K562 (cell line): Measurements from ENCODE around the gene ITPR1. TPM values are rescaled to one million over a fixed set of nuclear protein-coding genes. Genes with fewer than 3 reads are reported as not detected.

Experiments
- ATAC-seq: fragments of 200-7000 bp; cut with Tn5 transposase; 3 replicates; pipeline ENCODE4 v1.9.1; 2020; ENCODE audit warnings: moderate library complexity
- BruUV-seq: library from RNA; stranded (reverse); fragments of 400-500 nt; replicated peaks from 2 replicates; lab custom pipeline; 2021; lab: Mats Ljungman, UMichigan
- CTCF ChIA-PET: fragments of 300-600 bp; formaldehyde crosslinking; extraction: SDS; loops from one replicate; lab custom pipeline; 2021; ENCODE audit warnings: low intra/inter-chr PET ratio; lab: Yijun Ruan, JAX
- POLR2A ChIA-PET: fragments of 300-600, 350-650 bp; sonication (Branson Sonifier 250); formaldehyde crosslinking; extraction: SDS; loops from one replicate; lab custom pipeline; 2021; ENCODE audit warnings: antibody characterized with exemption, inconsistent platforms; lab: Yijun Ruan, JAX
- DNase-seq, 4 experiments: peaks; one replicate each; pipeline versions ENCODE4 v3.0.0 to v3.0.0-alpha.2; 2011 to 2018; ENCODE audit warnings: low spot score in 3 of 4, mixed read lengths in 3 of 4; ENCODE audit errors: extremely low read depth in 1 of 4
- FAIRE-seq: peaks from 2 replicates; lab custom pipeline; 2011; peaks lifted over from hg19 to GRCh38; lab: Jason Lieb, UNC
- H2AFZ ChIP-seq: 2 replicates; pipeline ENCODE4 v1.6.0; 2011; ENCODE audit warnings: low read depth, low read length, control low read depth, inconsistent platforms
- H3K27ac ChIP-seq: fragments of 200-600 bp; 3 replicates; pipeline ENCODE4 v1.8.0; 2011; ENCODE audit warnings: low read depth, mild to moderate bottlenecking, control low read depth, inconsistent platforms, low read length, moderate library complexity, mixed read lengths; ENCODE audit errors: extremely low read depth
- H3K27me3 ChIP-seq, 2 experiments: fragments of 300-600 bp in 1 of 2; 2 replicates in 1 of 2; 3 replicates in 1 of 2; pipeline versions ENCODE4 v1.6.0 to v1.8.0; 2011; ENCODE audit warnings: inconsistent platforms in 2 of 2, low read length in 2 of 2, mild to moderate bottlenecking in 1 of 2, mixed read lengths in 1 of 2, moderate library complexity in 1 of 2; ENCODE audit not compliant: control insufficient read depth in 2 of 2, insufficient read depth in 2 of 2
- H3K36me3 ChIP-seq: fragments of 300-600 bp; 3 replicates; pipeline ENCODE4 v1.8.0; 2011; ENCODE audit warnings: mild to moderate bottlenecking, low read length, inconsistent platforms; ENCODE audit not compliant: control insufficient read depth, insufficient read depth
- H3K4me1 ChIP-seq, 2 experiments: fragments of 200-600 bp in 1 of 2; replicated peaks in 1 of 2; 2 replicates in 1 of 2; 3 replicates in 1 of 2; pipeline versions ENCODE4 v1.5.1 to v1.8.0; 2011; ENCODE audit warnings: inconsistent platforms in 2 of 2, low read length in 2 of 2, mild to moderate bottlenecking in 1 of 2, mixed read lengths in 1 of 2, moderate library complexity in 1 of 2; ENCODE audit not compliant: control insufficient read depth in 2 of 2, insufficient read depth in 2 of 2
- H3K4me2 ChIP-seq: 2 replicates; pipeline ENCODE4 v1.6.1; 2011; ENCODE audit warnings: low read length, control low read depth, inconsistent platforms, mixed read lengths; ENCODE audit not compliant: insufficient read depth
- H3K4me3 ChIP-seq: fragments of 200-600 bp; sonication (generic), shearing (Covaris generic); 2 replicates; pipeline ENCODE4 v1.5.1; 2016; ENCODE audit warnings: control low read depth, inconsistent platforms
- H3K79me2 ChIP-seq: fragments of 200-600 bp; 3 replicates; pipeline ENCODE4 v1.8.0; 2011; ENCODE audit warnings: low read length, inconsistent platforms; ENCODE audit not compliant: control insufficient read depth, insufficient read depth
- H3K9ac ChIP-seq, 2 experiments: 2 replicates each; pipeline versions ENCODE4 v1.6.0 to v1.6.1; 2011; ENCODE audit warnings: low read depth in 2 of 2, low read length in 2 of 2, control low read depth in 1 of 2, inconsistent platforms in 1 of 2, mild to moderate bottlenecking in 1 of 2, mixed read lengths in 1 of 2; ENCODE audit not compliant: insufficient read depth in 1 of 2
- H3K9me1 ChIP-seq: one replicate; pipeline ENCODE4 v1.6.0; 2011; ENCODE audit warnings: inconsistent platforms, mild to moderate bottlenecking, low read length, moderate library complexity; ENCODE audit not compliant: control insufficient read depth, insufficient read depth
- H3K9me3 ChIP-seq: replicated peaks from 2 replicates; pipeline ENCODE4 v1.5.1; 2011; ENCODE audit warnings: low read depth, low read length, inconsistent platforms; ENCODE audit not compliant: control insufficient read depth, insufficient read depth
- H4K20me1 ChIP-seq: replicated peaks from 2 replicates; pipeline ENCODE4 v1.6.1; 2011; ENCODE audit warnings: low read length, inconsistent platforms, mixed read lengths; ENCODE audit not compliant: control insufficient read depth, insufficient read depth
- BRCA1 ChIP-seq, 2 experiments: fragments of 450-650 bp in 1 of 2; sonication (generic) in 1 of 2; formaldehyde crosslinking in 1 of 2; IDR thresholded peaks; 2 replicates each; pipeline versions ENCODE4 v1.5.0 to v1.6.1; 2017 to 2020; ENCODE audit warnings: mild to moderate bottlenecking in 1 of 2, missing genetic modification reagents in 1 of 2
- DMBX1 ChIP-seq: fragments of 250-450 bp; sonication (Bioruptor Pico); IDR thresholded peaks from 2 replicates; pipeline ENCODE4 v1.8.0; 2022; ENCODE audit warnings: inconsistent platforms, mild to moderate bottlenecking, moderate library complexity, borderline replicate concordance
- ETV1 ChIP-seq: fragments of 450-650 bp; conservative IDR thresholded peaks from 2 replicates; pipeline ENCODE4 v1.6.1; 2016; ENCODE audit warnings: missing genetic modification characterization, control low read depth, low read depth, missing compliant biosample characterization
- FOXA1 ChIP-seq: fragments of 450-650 bp; IDR thresholded peaks from 2 replicates; pipeline ENCODE4 v1.6.1; 2016; ENCODE audit warnings: mild to moderate bottlenecking, borderline replicate concordance
- HDAC8 ChIP-seq: fragments of 450-650 bp; IDR thresholded peaks from 2 replicates; pipeline ENCODE4 v1.6.1; 2016; ENCODE audit warnings: mild to moderate bottlenecking, missing genetic modification characterization, moderate library complexity, missing compliant biosample characterization
- NBN ChIP-seq: fragments of 450-650 bp; IDR thresholded peaks from 2 replicates; pipeline ENCODE4 v1.6.1; 2016; ENCODE audit warnings: low read depth, mild to moderate bottlenecking
- NCOA2 ChIP-seq, 2 experiments: fragments of 450-650 bp; IDR thresholded peaks; 2 replicates each; pipeline ENCODE4 v1.6.1; 2018; ENCODE audit warnings: mild to moderate bottlenecking in 2 of 2, moderate library complexity in 1 of 2; ENCODE audit not compliant: partially characterized antibody in 2 of 2
- SRSF9 ChIP-seq: fragments of 200-400 bp; formaldehyde crosslinking; IDR thresholded peaks from 2 replicates; pipeline ENCODE4 v1.6.1; 2017; ENCODE audit warnings: low read depth, low read length, borderline replicate concordance
- WHSC1 ChIP-seq: IDR thresholded peaks from one replicate; pipeline ENCODE4 v1.6.1; 2012; ENCODE audit warnings: low read length, control low read depth, inconsistent platforms
- ZNF124 ChIP-seq: sonication (generic); formaldehyde crosslinking; IDR thresholded peaks from 2 replicates; pipeline ENCODE4 v1.8.1; 2022; ENCODE audit warnings: missing genetic modification reagents
- ZSCAN32 ChIP-seq: fragments of 450-650 bp; formaldehyde crosslinking; IDR thresholded peaks from 2 replicates; pipeline ENCODE4 v1.4.0; 2020; ENCODE audit warnings: mild to moderate bottlenecking, moderate library complexity
- WGBS: fragments of 100-300 bp; shearing (Covaris generic); methylation state at CpG from one replicate; pipeline ENCODE4 v1.1.6; 2016; ENCODE audit warnings: low coverage, mixed read lengths; ENCODE audit not compliant: insufficient coverage; ENCODE audit errors: missing lambda C conversion rate; 5-methylcytosine and 5-hydroxymethylcytosine counted together
- in situ Hi-C: fragments of 300-500 bp; cut with MboI; formaldehyde crosslinking; loops from 4 replicates; pipeline ENCODE4 v1.15.0; 2018; ENCODE audit warnings: inconsistent platforms, mixed read lengths
- intact Hi-C: fragments of 100-400 bp; cut with micrococcal nuclease; formaldehyde crosslinking; loops from 2 replicates; pipeline ENCODE4 v1.14.2; 2022
- polyA plus RNA-seq, 8 experiments: library from polyadenylated mRNA; depleted of rRNA in 4 of 8; stranded (reverse) in 5 of 8; unstranded in 3 of 8; fragments of >200 nt; fragmentation: Nextera tagmentation in 2 of 8; fragmentation: Illumina TruSeq in 1 of 8; extraction: Ambion mirVana in 2 of 8; extraction: Trizol in 1 of 8; gene quantifications; 2 replicates each; pipeline versions ENCODE4 v1.2.1 to v1.2.3, GENCODE V29; 2011 to 2014; ENCODE audit warnings: inconsistent platforms in 1 of 8, missing spikeins in 1 of 8
- total RNA-seq, 7 experiments: library from RNA; depleted of rRNA in 6 of 7; stranded (reverse); fragments of >200 nt in 6 of 7; fragmentation: Illumina TruSeq in 2 of 7; extraction: Trizol in 2 of 7; gene quantifications; 2 replicates each; pipeline versions ENCODE4 v1.2.1 to v1.2.3, GENCODE V29; 2011 to 2021; ENCODE audit warnings: low replicate concordance in 1 of 7
- TF ChIP-seq, protein P1 (sequence below): sonication (generic); formaldehyde crosslinking; IDR thresholded peaks from 2 replicates; pipeline ENCODE4 v1.8.0; 2022; ENCODE audit warnings: mild to moderate bottlenecking, missing genetic modification reagents
- TF ChIP-seq, protein P2 (sequence below): fragments of 450-650 bp; formaldehyde crosslinking; IDR thresholded peaks from 2 replicates; pipeline ENCODE4 v1.4.0; 2020; ENCODE audit warnings: mild to moderate bottlenecking
- TF ChIP-seq, protein P3 (sequence below): fragments of 450-650 bp; IDR thresholded peaks from 2 replicates; pipeline ENCODE4 v1.6.1; 2016; ENCODE audit warnings: missing biosample characterization, missing genetic modification characterization

The ITPR1 gene
- total and polyA plus RNA-seq, 9 of the 15 experiments (the other 6 are each of a cell fraction or from before 2014, with no cell fraction given) = 22.4 to 40.0 (median 27.4) TPM

DNA sequence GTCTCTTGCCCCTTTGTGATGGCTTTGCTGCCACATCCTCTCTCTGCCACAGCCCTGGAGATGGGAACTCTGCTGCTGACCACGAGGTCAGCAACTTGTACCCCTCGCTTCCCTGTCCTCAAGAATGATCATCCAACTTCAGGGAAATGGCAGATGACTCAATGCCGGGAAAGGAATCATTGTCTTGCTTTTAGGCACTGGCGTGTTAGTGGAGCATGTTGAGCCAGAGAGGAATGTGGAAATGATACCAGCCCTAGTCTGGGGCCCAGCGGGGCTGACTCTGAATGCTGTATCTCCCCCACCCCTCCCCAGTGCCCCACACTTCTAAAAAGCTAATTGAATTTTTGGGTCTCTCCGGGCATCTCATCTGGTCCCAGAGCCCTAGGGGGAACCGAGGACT is 301.2 kb downstream of the ITPR1 start (continued):
- TF ChIP-seq FOXA1 = no peak
- TF ChIP-seq ETV1 = no peak
- TF ChIP-seq, protein P1, sequence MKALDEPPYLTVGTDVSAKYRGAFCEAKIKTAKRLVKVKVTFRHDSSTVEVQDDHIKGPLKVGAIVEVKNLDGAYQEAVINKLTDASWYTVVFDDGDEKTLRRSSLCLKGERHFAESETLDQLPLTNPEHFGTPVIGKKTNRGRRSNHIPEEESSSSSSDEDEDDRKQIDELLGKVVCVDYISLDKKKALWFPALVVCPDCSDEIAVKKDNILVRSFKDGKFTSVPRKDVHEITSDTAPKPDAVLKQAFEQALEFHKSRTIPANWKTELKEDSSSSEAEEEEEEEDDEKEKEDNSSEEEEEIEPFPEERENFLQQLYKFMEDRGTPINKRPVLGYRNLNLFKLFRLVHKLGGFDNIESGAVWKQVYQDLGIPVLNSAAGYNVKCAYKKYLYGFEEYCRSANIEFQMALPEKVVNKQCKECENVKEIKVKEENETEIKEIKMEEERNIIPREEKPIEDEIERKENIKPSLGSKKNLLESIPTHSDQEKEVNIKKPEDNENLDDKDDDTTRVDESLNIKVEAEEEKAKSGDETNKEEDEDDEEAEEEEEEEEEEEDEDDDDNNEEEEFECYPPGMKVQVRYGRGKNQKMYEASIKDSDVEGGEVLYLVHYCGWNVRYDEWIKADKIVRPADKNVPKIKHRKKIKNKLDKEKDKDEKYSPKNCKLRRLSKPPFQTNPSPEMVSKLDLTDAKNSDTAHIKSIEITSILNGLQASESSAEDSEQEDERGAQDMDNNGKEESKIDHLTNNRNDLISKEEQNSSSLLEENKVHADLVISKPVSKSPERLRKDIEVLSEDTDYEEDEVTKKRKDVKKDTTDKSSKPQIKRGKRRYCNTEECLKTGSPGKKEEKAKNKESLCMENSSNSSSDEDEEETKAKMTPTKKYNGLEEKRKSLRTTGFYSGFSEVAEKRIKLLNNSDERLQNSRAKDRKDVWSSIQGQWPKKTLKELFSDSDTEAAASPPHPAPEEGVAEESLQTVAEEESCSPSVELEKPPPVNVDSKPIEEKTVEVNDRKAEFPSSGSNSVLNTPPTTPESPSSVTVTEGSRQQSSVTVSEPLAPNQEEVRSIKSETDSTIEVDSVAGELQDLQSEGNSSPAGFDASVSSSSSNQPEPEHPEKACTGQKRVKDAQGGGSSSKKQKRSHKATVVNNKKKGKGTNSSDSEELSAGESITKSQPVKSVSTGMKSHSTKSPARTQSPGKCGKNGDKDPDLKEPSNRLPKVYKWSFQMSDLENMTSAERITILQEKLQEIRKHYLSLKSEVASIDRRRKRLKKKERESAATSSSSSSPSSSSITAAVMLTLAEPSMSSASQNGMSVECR (CRISPR knock-in tag) = no peak

DNA sequence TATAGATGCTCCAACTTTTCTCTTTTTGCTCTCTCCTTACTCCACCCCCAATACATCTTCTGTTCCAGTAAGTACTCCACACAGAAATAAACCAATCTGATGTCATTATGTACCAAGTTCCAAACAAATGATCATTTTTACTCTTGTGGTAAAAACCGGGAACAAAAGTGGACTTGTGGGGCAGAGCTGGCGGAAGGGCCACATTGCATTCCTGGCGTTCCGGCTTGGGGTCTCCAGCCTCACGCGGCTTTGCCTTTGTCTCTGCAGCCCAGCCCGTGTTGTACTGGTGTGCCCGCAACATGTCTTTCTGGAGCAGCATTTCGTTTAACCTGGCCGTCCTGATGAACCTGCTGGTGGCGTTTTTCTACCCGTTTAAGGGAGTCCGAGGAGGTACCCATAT is 301.6 kb downstream of the ITPR1 start:
- ATAC-seq = no peak
- H2AFZ ChIP-seq = no peak overlapping the region
- H3K9me1 ChIP-seq = no peaks in the 10 kb centered on the region
- in situ Hi-C loops = no loop called here
- CTCF ChIA-PET = no interaction called here
- DNase-seq = no peak
- no peaks in the 10 kb centered on the region for H4K20me1 ChIP-seq
- no peaks in the 10 kb centered on the region for H3K4me1 ChIP-seq
- BruUV-seq = no TSS peak
- peaks cover 4% of the 10 kb centered on the region; the same call in 2 of the 3 replicates for H3K36me3 ChIP-seq
- no peak overlapping the region for H3K4me3 ChIP-seq
- 86% methylated on average over 13 of the region's 13 CpGs for WGBS
- H3K4me2 ChIP-seq = no peak overlapping the region
- no peaks in the 10 kb centered on the region for H3K27me3 ChIP-seq
- POLR2A ChIA-PET = interaction anchor here (0.9 to 1.2 kb wide), 2 partner anchors 14 to 188 kb away, joined by 3 to 5 read pairs; no protein-coding TSS in a partner anchor
- no peak overlapping the region for H3K9ac ChIP-seq
- intact Hi-C loops = no loop called here
- no peak overlapping the region for H3K27ac ChIP-seq
- H3K79me2 ChIP-seq = no peaks in the 10 kb centered on the region
- FAIRE-seq = no peak
- H3K9me3 ChIP-seq = no peaks in the 10 kb centered on the region
- TF ChIP-seq NCOA2 (IDR thresholded peaks at IDR 0.05; ENCODE audit: partially characterized antibody in 2 of 2) = no peak
- no peak for TF ChIP-seq BRCA1 (IDR thresholded peaks at IDR 0.05)
- no peak for TF ChIP-seq BRCA1 (CRISPR knock-in tag; IDR thresholded peaks at IDR 0.05)
- TF ChIP-seq FOXA1 = no peak
- TF ChIP-seq, protein P2, sequence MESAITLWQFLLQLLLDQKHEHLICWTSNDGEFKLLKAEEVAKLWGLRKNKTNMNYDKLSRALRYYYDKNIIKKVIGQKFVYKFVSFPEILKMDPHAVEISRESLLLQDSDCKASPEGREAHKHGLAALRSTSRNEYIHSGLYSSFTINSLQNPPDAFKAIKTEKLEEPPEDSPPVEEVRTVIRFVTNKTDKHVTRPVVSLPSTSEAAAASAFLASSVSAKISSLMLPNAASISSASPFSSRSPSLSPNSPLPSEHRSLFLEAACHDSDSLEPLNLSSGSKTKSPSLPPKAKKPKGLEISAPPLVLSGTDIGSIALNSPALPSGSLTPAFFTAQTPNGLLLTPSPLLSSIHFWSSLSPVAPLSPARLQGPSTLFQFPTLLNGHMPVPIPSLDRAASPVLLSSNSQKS (CRISPR knock-in tag) = no peak
- TF ChIP-seq ZNF124 = no peak
- TF ChIP-seq SRSF9 = no peak
- TF ChIP-seq ZSCAN32 (CRISPR knock-in tag) = no peak
- TF ChIP-seq, protein P3, sequence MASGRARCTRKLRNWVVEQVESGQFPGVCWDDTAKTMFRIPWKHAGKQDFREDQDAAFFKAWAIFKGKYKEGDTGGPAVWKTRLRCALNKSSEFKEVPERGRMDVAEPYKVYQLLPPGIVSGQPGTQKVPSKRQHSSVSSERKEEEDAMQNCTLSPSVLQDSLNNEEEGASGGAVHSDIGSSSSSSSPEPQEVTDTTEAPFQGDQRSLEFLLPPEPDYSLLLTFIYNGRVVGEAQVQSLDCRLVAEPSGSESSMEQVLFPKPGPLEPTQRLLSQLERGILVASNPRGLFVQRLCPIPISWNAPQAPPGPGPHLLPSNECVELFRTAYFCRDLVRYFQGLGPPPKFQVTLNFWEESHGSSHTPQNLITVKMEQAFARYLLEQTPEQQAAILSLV (tag) = no peak
- TF ChIP-seq NBN = no peak
- no peak for TF ChIP-seq DMBX1
- TF ChIP-seq WHSC1 = no peak
- TF ChIP-seq HDAC8 (tag) = no peak
